Stimulated activated naive CD4-positive, alpha-beta T cell treated with Interleukin-2 at 50 U/mL for 16 hours (primary cell): ENCODE results near the gene AMH.
A peak's percentile ranks its signal among the peaks of the same experiment; 100 is the strongest.

Experiments
- DNase-seq: peaks from one replicate; lab custom pipeline; 2025; lab: John Stamatoyannopoulos, UW

The AMH gene

DNA sequence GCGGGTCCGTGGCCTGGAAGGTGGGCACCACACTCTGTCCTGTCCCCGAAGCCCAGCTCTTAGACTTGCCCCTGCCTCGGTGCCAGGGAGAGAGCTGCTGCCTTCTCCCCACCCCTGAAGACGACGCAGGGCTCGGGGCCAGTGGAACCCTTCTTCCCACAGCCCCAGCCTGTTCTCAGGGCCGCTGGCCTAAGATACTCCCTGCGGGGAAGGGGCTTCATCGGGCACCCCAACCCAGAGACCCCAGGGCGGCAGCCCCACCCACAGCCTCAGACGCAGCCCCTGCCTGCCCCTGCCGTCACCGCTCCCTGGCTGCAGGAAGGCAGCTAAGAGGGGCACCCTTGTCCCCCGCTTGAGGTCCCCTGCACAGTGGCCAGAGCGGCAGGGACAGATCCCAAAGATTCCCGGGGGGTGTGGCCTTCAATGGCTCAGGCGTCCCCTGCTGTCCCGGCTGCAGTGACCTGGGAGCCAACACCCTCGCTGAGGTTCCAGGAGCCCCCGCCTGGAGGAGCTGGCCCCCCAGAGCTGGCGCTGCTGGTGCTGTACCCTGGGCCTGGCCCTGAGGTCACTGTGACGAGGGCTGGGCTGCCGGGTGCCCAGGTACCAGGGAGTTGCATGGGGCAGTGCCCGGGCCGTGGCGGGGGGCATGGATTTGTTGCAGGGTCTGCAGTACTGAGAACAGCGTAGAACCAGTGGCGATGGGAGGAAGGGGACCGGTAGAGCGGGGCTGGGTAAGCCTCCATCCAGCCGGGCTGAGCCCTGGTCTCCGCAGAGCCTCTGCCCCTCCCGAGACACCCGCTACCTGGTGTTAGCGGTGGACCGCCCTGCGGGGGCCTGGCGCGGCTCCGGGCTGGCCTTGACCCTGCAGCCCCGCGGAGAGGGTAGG is 1.0 kb downstream of the AMH start:
- no peak for DNase-seq

DNA sequence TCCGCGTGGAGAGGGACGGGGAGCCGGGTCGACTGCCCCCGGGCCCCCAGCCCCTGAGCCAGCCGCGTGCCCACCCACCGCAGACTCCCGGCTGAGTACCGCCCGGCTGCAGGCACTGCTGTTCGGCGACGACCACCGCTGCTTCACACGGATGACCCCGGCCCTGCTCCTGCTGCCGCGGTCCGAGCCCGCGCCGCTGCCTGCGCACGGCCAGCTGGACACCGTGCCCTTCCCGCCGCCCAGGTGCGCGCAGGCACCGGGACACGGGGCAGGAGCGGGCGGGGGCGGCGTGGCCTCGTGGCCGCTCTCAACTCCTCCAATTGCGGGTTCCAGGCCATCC is 1.6 kb downstream of the AMH start:
- no peak for DNase-seq

DNA sequence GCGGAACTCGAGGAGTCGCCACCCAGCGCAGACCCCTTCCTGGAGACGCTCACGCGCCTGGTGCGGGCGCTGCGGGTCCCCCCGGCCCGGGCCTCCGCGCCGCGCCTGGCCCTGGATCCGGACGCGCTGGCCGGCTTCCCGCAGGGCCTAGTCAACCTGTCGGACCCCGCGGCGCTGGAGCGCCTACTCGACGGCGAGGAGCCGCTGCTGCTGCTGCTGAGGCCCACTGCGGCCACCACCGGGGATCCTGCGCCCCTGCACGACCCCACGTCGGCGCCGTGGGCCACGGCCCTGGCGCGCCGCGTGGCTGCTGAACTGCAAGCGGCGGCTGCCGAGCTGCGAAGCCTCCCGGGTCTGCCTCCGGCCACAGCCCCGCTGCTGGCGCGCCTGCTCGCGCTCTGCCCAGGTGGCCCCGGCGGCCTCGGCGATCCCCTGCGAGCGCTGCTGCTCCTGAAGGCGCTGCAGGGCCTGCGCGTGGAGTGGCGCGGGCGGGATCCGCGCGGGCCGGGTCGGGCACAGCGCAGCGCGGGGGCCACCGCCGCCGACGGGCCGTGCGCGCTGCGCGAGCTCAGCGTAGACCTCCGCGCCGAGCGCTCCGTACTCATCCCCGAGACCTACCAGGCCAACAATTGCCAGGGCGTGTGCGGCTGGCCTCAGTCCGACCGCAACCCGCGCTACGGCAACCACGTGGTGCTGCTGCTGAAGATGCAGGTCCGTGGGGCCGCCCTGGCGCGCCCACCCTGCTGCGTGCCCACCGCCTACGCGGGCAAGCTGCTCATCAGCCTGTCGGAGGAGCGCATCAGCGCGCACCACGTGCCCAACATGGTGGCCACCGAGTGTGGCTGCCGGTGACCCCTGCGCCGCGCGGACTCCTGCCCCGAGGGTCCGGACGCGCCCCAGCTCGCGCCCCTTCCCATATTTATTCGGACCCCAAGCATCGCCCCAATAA is 2.3 kb downstream of the AMH start:
- no peak for DNase-seq

- no peak for DNase-seq
Measured at GRCh38 chr19:2252055-2252796, 3.1 kb downstream of the AMH start.

DNA sequence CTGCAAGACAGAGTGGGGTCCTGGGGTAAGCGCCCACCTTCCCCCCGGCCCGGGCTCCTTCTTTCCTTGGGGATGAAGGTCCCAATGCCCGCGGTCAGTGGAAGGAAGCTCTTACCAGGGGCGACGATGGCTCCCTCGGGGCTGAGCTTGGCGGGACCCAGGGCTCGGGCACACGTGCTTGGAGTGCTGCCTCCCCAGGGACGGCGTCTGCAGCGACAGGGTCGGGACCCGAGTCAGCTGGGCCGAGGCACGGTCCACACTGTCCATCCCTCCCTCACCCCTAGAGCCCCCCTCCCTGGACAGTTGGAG is 3.6 kb downstream of the AMH start:
- DNase-seq: no peak

DNA sequence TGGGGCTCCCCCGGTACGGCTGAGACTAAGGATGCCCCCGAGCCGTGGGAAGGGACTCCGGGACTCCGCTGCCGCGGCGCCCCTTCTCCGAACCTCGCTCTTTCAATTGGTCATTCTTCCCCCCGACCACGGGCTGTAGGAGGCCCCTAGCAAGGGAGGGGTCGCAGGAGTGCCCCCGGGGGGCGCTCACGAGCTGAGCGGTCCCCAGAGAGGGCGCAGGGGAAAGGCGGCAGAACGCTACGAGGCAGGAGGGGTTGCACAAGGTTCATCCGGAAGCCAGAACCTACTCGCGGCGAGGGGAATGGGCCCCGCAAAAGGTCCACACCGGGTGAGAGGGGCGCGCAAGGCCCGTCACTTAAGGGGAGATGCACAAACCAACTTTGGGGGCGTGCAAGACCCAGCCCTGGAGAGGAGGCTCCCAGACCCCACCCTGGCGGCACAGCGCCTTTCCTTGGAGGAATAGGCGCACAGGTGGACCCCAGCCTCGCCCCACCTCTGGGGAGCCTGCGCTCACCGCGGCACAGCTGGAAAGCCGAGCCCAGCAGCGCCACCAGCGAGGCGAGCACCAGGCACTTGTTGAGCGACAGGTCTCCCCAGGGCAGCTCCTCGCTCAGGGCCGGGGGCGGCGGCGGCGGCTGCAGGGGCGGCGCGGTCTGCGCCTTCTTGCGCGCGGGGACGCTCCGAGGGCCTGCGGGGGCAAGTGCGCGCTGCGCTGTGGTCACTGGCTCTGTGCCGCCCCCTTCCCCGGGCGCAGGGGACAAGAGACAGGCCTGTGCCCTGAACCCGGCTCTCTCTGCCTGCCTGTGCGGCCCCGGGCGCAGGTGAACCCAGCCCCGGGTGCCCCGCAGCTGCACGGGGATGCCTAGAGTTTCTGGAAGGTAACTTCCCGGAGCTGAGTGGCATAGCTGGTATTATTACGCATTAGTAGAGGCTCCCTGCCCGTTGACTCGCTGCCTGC is 4.3 kb downstream of the AMH start:
- DNase-seq: peak; percentile 23

DNA sequence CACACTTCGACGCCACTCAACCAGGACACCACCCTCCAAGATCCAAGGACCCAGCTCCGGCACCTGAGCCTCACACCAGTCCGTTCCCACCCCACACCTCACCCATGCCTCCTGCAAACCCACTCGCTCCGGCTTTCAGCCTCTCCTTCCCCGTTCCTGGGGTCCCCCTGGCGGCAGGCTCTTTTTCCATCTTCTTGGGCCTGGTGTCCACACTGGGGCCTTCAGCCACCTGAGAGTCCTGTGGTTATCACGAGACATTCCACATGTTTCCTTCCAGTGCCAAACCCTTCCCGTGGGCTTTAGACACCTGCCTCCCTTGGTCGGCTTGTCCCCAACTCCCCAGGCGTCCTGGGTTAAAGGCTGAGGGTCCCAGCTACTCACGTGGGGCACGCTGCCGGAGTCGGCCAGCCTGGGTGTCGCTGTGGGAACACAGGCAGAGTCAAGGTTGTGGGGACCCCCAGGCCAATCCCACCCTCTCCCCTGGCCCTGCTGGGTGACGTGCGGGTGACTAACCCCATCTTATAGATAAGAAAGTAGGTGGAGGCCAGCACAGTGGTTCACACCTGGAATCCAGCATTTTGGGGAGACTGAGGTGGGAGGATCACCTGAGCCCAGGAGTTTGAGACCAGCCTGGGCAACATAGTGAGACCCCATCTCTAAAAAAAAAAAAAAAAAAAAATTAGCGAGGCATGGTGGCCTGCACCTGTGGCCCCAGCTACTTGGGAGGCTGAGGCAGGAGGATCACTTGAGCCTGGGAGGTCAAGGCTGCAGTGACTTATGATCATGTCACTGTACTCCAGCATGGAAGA is 5.1 kb downstream of the AMH start:
- no peak for DNase-seq

GRCh38 chr19:2255112-2255845 is 6.2 kb downstream of the AMH start:
- DNase-seq: no peak

- DNase-seq: no peak
Measured at GRCh38 chr19:2255982-2256685, 7.0 kb downstream of the AMH start, which contains the start of gene JSRP1. Gene JSRP1, minus strand, starts transcription at chr19:2256417. Its CDS starts 1,103 bp downstream, at chr19:2255314.

DNA sequence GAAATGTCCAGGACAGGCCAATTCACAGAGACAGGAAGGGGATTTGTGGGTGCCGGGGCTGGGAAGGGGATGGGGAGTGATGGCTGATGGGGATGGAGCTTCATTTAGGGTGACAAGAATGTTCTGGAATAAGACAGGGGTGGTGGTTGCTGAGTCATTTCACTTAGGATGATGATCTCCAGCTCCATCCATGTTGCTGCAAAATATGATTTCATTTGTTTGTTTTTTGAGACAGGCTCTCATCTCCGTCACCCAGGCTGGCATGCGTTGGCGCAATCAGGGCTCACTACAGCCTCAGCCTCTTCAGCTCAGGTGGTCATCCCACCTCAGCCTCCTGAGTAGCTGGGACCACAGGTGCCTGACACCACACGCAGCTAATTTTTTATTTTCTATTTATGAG is 10.2 kb downstream of the AMH start:
- no peak for DNase-seq

GRCh38 chr19:2260341-2260805 is 11.2 kb downstream of the AMH start:
- DNase-seq: no peak

GRCh38 chr19:2261438-2262172 is 12.5 kb downstream of the AMH start:
- DNase-seq: peak; percentile 45

- DNase-seq: no peak
Measured at GRCh38 chr19:2266183-2266993, 17.3 kb downstream of the AMH start.

DNA sequence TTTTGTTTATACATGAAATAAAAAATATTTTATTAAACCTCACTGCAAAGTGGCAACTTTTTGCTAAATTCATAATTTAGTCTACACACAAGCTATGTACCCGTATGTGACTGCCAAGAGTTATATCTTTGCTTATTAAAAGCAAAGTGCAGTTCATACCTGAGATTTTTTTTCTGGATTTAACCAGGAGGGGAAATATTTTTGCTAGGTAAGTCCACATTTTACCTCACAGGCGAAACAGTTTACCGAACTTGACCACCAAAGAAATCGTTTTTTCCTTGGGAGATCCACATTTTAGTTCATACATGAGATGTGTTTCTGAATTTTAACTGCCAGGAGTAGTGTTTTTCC is 19.3 kb downstream of the AMH start:
- no peak for DNase-seq

GRCh38 chr19:2268861-2269243 is 19.7 kb downstream of the AMH start:
- DNase-seq: no peak

DNA sequence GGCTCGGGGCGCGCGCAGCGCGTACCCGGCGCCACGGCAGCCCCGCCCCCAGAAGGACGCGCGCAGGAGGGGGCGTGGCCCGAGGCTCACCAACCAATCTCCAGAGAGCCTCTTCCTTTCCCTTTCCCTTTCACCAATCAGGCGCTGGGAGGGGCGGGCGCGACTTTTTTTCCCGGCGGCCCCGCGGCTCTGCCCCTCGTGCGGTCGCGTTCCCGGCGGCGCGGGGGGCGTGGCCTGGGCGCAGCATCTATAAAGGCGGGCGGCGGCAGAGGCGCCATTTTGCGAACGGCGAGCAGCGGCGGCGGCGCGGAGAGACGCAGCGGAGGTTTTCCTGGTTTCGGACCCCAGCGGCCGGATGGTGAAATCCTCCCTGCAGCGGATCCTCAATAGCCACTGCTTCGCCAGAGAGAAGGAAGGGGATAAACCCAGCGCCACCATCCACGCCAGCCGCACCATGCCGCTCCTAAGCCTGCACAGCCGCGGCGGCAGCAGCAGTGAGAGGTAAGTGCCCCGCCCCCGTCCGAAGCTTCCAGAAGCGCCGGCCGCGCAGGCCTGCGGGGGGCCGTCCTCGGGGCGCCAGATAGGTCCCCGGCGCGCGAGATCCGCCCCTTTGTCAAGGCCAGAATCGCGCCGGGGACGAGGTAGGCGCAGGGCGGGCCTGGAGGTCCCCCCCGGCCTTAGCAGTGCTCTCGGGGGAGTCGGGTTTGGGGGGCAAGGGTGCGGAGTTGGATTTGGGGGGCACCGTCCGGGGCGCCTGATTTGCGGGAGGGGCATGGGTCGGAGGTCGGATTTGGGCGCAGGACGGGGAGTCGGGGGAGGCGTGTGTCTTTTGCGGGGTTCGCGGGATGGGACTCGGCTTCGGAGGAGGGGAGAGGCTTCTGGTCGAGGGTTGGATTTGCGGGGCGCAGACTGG is 20.4 kb downstream of the AMH start:
- peak; percentile 97 for DNase-seq

GRCh38 chr19:2270157-2270422 is 21.0 kb downstream of the AMH start:
- DNase-seq: peak; percentile 40
